Progenitor cell of endocrine pancreas (in vitro differentiated cells): ENCODE data around the gene KRTAP5-4. TPM values are rescaled to one million over a fixed set of nuclear protein-coding genes. Genes with fewer than 3 reads are reported as not detected.
"Not testable (repeated sequence)": the region's sequence is repeated elsewhere in the genome, so short reads cannot be mapped to it uniquely, and the experiment has no call there.

Experiments
- DNase-seq: peaks from one replicate; pipeline ENCODE4 v3.0.0; 2021; ENCODE audit warnings: low spot score; ENCODE audit not compliant: unreplicated experiment
- H3K27ac Mint-ChIP-seq: 2 replicates; pipeline ENCODE4 v1.8.0; 2021; ENCODE audit warnings: mild to moderate bottlenecking, moderate library complexity, mixed read lengths
- H3K27me3 Mint-ChIP-seq: 2 replicates; pipeline ENCODE4 v1.8.0; 2021; ENCODE audit warnings: mixed read lengths
- H3K36me3 Mint-ChIP-seq: 2 replicates; pipeline ENCODE4 v1.8.0; 2022; ENCODE audit warnings: mixed read lengths; ENCODE audit not compliant: insufficient read depth
- H3K4me1 Mint-ChIP-seq: 2 replicates; pipeline ENCODE4 v1.8.0; 2021; ENCODE audit warnings: low read depth, mixed read lengths
- H3K4me3 Mint-ChIP-seq: 2 replicates; pipeline ENCODE4 v1.8.0; 2021; ENCODE audit warnings: low read depth, mild to moderate bottlenecking, moderate library complexity, mixed read lengths
- H3K9me3 Mint-ChIP-seq: 2 replicates; pipeline ENCODE4 v1.8.0; 2021; ENCODE audit warnings: low read depth, mixed read lengths
- CTCF ChIP-seq: fragments of 200-600 bp; sonication (generic); IDR thresholded peaks from one replicate; pipeline ENCODE4 v1.5.0; 2021; ENCODE audit warnings: antibody characterized with exemption, mild to moderate bottlenecking; ENCODE audit not compliant: unreplicated experiment
- total RNA-seq: library from RNA; stranded (reverse); gene quantifications from 2 replicates; pipeline ENCODE4 v1.2.1, GENCODE V29; 2021

KRTAP5-4 gene
- total RNA-seq, 1 donor from 2014 or later, result not detected

- DNase-seq, result no peak
- H3K36me3 Mint-ChIP-seq, result peaks cover 4% of the 10 kb centered on the region
- no peak within 1 kb of the TSS for H3K27ac Mint-ChIP-seq
- H3K27me3 Mint-ChIP-seq, result peaks cover 60% of the 10 kb centered on the region
- TF ChIP-seq CTCF, result no peak
- H3K4me3 Mint-ChIP-seq, result no peak within 1 kb of the TSS
- H3K4me1 Mint-ChIP-seq, result no peaks in the 10 kb centered on the region
- H3K9me3 Mint-ChIP-seq, result no peaks in the 10 kb centered on the region
Measured at GRCh38 chr11:1597994-1598380, 24.0 kb downstream of the KRTAP5-4 start, which contains the start of gene KRTAP5-2. Gene KRTAP5-2, minus strand, starts transcription at chr11:1598294. Its CDS starts 44 bp downstream, at chr11:1598250.

GRCh38 chr11:1597331-1597993 is 24.5 kb downstream of the KRTAP5-4 start:
- H3K4me1 Mint-ChIP-seq, result no peaks in the 10 kb centered on the region
- no peaks in the 10 kb centered on the region for H3K9me3 Mint-ChIP-seq
- peaks cover 63% of the 10 kb centered on the region for H3K27me3 Mint-ChIP-seq
- no peak overlapping the region for H3K27ac Mint-ChIP-seq
- TF ChIP-seq CTCF, result no peak
- peaks cover 4% of the 10 kb centered on the region for H3K36me3 Mint-ChIP-seq
- no peak for DNase-seq
- H3K4me3 Mint-ChIP-seq, result no peak overlapping the region

GRCh38 chr11:1596576-1597121 is 25.3 kb downstream of the KRTAP5-4 start:
- not testable (repeated sequence) for DNase-seq, H3K4me3 Mint-ChIP-seq, H3K9me3 Mint-ChIP-seq, H3K36me3 Mint-ChIP-seq, H3K4me1 Mint-ChIP-seq
- peak overlapping the region; percentile 89 for H3K27ac Mint-ChIP-seq
- peaks cover 65% of the 10 kb centered on the region for H3K27me3 Mint-ChIP-seq

GRCh38 chr11:1595994-1596575 is 25.9 kb downstream of the KRTAP5-4 start:
- H3K4me3 Mint-ChIP-seq, DNase-seq, H3K36me3 Mint-ChIP-seq, H3K9me3 Mint-ChIP-seq, H3K4me1 Mint-ChIP-seq: not testable (repeated sequence)
- H3K27me3 Mint-ChIP-seq, result peaks cover 65% of the 10 kb centered on the region
- peak overlapping the region; percentile 89 for H3K27ac Mint-ChIP-seq

- Mint-ChIP-seq H3K27ac (no peak overlapping the region), H3K27me3 (peaks cover 56% of the 10 kb centered on the region), H3K4me1 (no peaks in the 10 kb centered on the region), H3K36me3 (peaks cover 3% of the 10 kb centered on the region), H3K9me3 (no peaks in the 10 kb centered on the region), H3K4me3 (no peak overlapping the region)
- no peak for TF ChIP-seq CTCF
- DNase-seq, result no peak
Measured at GRCh38 chr11:1592628-1593027, 29.3 kb downstream of the KRTAP5-4 start.

GRCh38 chr11:1589996-1590395 is 31.9 kb downstream of the KRTAP5-4 start:
- TF ChIP-seq CTCF, result no peak
- Mint-ChIP-seq H3K9me3 (no peaks in the 10 kb centered on the region), H3K36me3 (peaks cover 1% of the 10 kb centered on the region), H3K27ac (no peak overlapping the region), H3K27me3 (peaks cover 31% of the 10 kb centered on the region), H3K4me1 (no peaks in the 10 kb centered on the region), H3K4me3 (no peak overlapping the region)
- no peak for DNase-seq

GRCh38 chr11:1589191-1589963 is 32.6 kb downstream of the KRTAP5-4 start:
- not testable (repeated sequence) for H3K4me1 Mint-ChIP-seq, H3K9me3 Mint-ChIP-seq, H3K4me3 Mint-ChIP-seq, H3K27ac Mint-ChIP-seq, DNase-seq, H3K36me3 Mint-ChIP-seq
- peaks cover 26% of the 10 kb centered on the region for H3K27me3 Mint-ChIP-seq
